Measurements from ENCODE around the gene SLC12A5. TPM values are rescaled to one million over a fixed set of nuclear protein-coding genes. Genes with fewer than 3 reads are reported as not detected.

Gene SLC12A5
- total RNA-seq, 4 donors from 2014 or later: not detected

GRCh38 chr20:46025376-46025783 is 3.6 kb upstream of the SLC12A5 start:
- intact Hi-C loops (cut with DNase I; ENCODE audit: low total_unique reads): loop anchor here (10.0 kb wide), 2 partner anchors 319 to 399 kb away; no protein-coding TSS in a partner anchor
- no peak overlapping the region for H3K4me3 ChIP-seq (ENCODE audit: low read depth, poor library complexity, severe bottlenecking)
- TF ChIP-seq CTCF (IDR thresholded peaks at IDR 0.05): no peak
- WGBS, 2 donors: 56 to 71% methylated on average over 10 of the region's 10 CpGs
- no peak for DNase-seq (ENCODE audit: low spot score in 2 of 2)

GRCh38 chr20:46027245-46027853 is 1.7 kb upstream of the SLC12A5 start:
- H3K4me3 ChIP-seq (ENCODE audit: low read depth, poor library complexity, severe bottlenecking): no peak overlapping the region
- intact Hi-C loops (cut with DNase I; ENCODE audit: low total_unique reads): loop anchor here (10.0 kb wide), 2 partner anchors 317 to 397 kb away; no protein-coding TSS in a partner anchor
- TF ChIP-seq CTCF (IDR thresholded peaks at IDR 0.05): no peak
- TF ChIP-seq POLR2A (IDR thresholded peaks at IDR 0.05): no peak
- no peak for DNase-seq (ENCODE audit: low spot score in 2 of 2)
- WGBS, 2 donors: 10 to 13% methylated on average over 4 of the region's 4 CpGs

GRCh38 chr20:46028110-46028509 is 905 bp upstream of the SLC12A5 start:
- 60 to 70% methylated on average over 7 of the region's 7 CpGs for WGBS, 2 donors
- H3K4me3 ChIP-seq (ENCODE audit: low read depth, poor library complexity, severe bottlenecking): no peak overlapping the region
- DNase-seq (ENCODE audit: low spot score in 2 of 2): no peak
- intact Hi-C loops (cut with DNase I; ENCODE audit: low total_unique reads): loop anchor here (10.0 kb wide), 2 partner anchors 317 to 397 kb away; no protein-coding TSS in a partner anchor
- TF ChIP-seq CTCF (IDR thresholded peaks at IDR 0.05) (no peak), POLR2A (IDR thresholded peaks at IDR 0.05) (no peak)

GRCh38 chr20:46030284-46031013 is 1.4 kb downstream of the SLC12A5 start:
- intact Hi-C loops (cut with DNase I; ENCODE audit: low total_unique reads): no loop called here
- TF ChIP-seq POLR2A (IDR thresholded peaks at IDR 0.05) (no peak), CTCF (IDR thresholded peaks at IDR 0.05) (no peak)
- WGBS, 2 donors: 17 to 18% methylated on average over 26 to 33 of the region's 49 CpGs
- no peak for DNase-seq (ENCODE audit: low spot score in 2 of 2)
- H3K4me3 ChIP-seq (ENCODE audit: low read depth, poor library complexity, severe bottlenecking): no peak overlapping the region

GRCh38 chr20:46031014-46031569 is 2.1 kb downstream of the SLC12A5 start:
- 22 to 29% methylated on average over 8 to 11 of the region's 11 CpGs for WGBS, 2 donors
- no peak for TF ChIP-seq POLR2A (IDR thresholded peaks at IDR 0.05)
- no peak for TF ChIP-seq CTCF (IDR thresholded peaks at IDR 0.05)
- no peak overlapping the region for H3K4me3 ChIP-seq (ENCODE audit: low read depth, poor library complexity, severe bottlenecking)
- DNase-seq (ENCODE audit: low spot score in 2 of 2): no peak
- intact Hi-C loops (cut with DNase I; ENCODE audit: low total_unique reads): no loop called here
